ENCODE results near the gene SLC22A17. TPM values are rescaled to one million over a fixed set of nuclear protein-coding genes. Genes with fewer than 3 reads are reported as not detected.
"Not testable (repeated sequence)": the region's sequence is repeated elsewhere in the genome, so short reads cannot be mapped to it uniquely, and the experiment has no call there.

Gene SLC22A17
- total RNA-seq, 1 experiment from 2014 or later = 2.2 TPM

GRCh38 chr14:23347406-23348296 lies 5.0 kb downstream of the SLC22A17 start:
- DNase-seq (ENCODE audit: extremely low read depth, low read depth) = no peak

- DNase-seq (ENCODE audit: extremely low read depth, low read depth) = no peak
Observed at GRCh38 chr14:23346693-23347405, 5.8 kb downstream of the SLC22A17 start.

- no peak for DNase-seq (ENCODE audit: extremely low read depth, low read depth)
Observed at GRCh38 chr14:23345987-23346692, 6.5 kb downstream of the SLC22A17 start.

- no peak for DNase-seq (ENCODE audit: extremely low read depth, low read depth)
Observed at GRCh38 chr14:23344481-23344880, 8.2 kb downstream of the SLC22A17 start.

- no peak for DNase-seq (ENCODE audit: extremely low read depth, low read depth)
Observed at GRCh38 chr14:23339506-23340268, 13.0 kb downstream of the SLC22A17 start.

- DNase-seq (ENCODE audit: extremely low read depth, low read depth) = no peak
Observed at GRCh38 chr14:23335623-23336022, 17.1 kb downstream of the SLC22A17 start.

GRCh38 chr14:23327947-23328744 lies 24.5 kb downstream of the SLC22A17 start:
- peak; percentile 70 for DNase-seq (ENCODE audit: extremely low read depth, low read depth)

- no peak for DNase-seq (ENCODE audit: extremely low read depth, low read depth)
Observed at GRCh38 chr14:23326491-23327332, 26.0 kb downstream of the SLC22A17 start.

GRCh38 chr14:23325746-23326145 lies 26.9 kb downstream of the SLC22A17 start:
- DNase-seq (ENCODE audit: extremely low read depth, low read depth) = not testable (repeated sequence)

- no peak for DNase-seq (ENCODE audit: extremely low read depth, low read depth)
Observed at GRCh38 chr14:23324993-23325392, 27.7 kb downstream of the SLC22A17 start.

GRCh38 chr14:23324455-23324846 lies 28.2 kb downstream of the SLC22A17 start:
- no peak for DNase-seq (ENCODE audit: extremely low read depth, low read depth)

GRCh38 chr14:23323838-23324454 lies 28.7 kb downstream of the SLC22A17 start:
- DNase-seq (ENCODE audit: extremely low read depth, low read depth) = no peak

GRCh38 chr14:23322568-23323517 lies 29.8 kb downstream of the SLC22A17 start:
- DNase-seq (ENCODE audit: extremely low read depth, low read depth) = no peak

GRCh38 chr14:23321572-23322547 lies 30.8 kb downstream of the SLC22A17 start:
- no peak for DNase-seq (ENCODE audit: extremely low read depth, low read depth)

- DNase-seq (ENCODE audit: extremely low read depth, low read depth) = peak; percentile 100
Observed at GRCh38 chr14:23320584-23321571, 31.8 kb downstream of the SLC22A17 start, which contains the start of gene PABPN1. PABPN1 (plus strand) TSS chr14:23321457; CDS start chr14:23321470, 13 bp downstream.

Data from NCI-H460 (cell line).